ENCODE data around the gene FOXP1. TPM values are rescaled to one million over a fixed set of nuclear protein-coding genes. Genes with fewer than 3 reads are reported as not detected.

The FOXP1 gene
- total and polyA plus RNA-seq, 8 donors = 12.3 to 215 (median 117) TPM

- DNase-seq = no peak
- no peaks in the 10 kb centered on the region for H3K9me3 ChIP-seq
- H3K4me3 ChIP-seq = no peak overlapping the region
- TF ChIP-seq POLR2AphosphoS5 (IDR thresholded peaks at IDR 0.05) (no peak), EP300 (IDR thresholded peaks at IDR 0.05) (no peak), CTCF (IDR thresholded peaks at IDR 0.05) (no peak), POLR2A (IDR thresholded peaks at IDR 0.05) (no peak)
- peaks cover 10 to 58% (median 36%) of the 10 kb centered on the region in 4 donors for H3K4me1 ChIP-seq
- no peaks in the 10 kb centered on the region for H3K27me3 ChIP-seq
- WGBS, 5 donors = 64 to 76% (median 72%) methylated on average over 3 of the region's 3 CpGs
- intact Hi-C loops (cut with DNase I; ENCODE audit: low total_unique reads) = no loop called here
- no peaks in the 10 kb centered on the region for H3K36me3 ChIP-seq
- no peak overlapping the region for H3K27ac ChIP-seq
Observed at GRCh38 chr3:71090207-71090606, 493.3 kb downstream of the FOXP1 start.

GRCh38 chr3:71089271-71089847, 494.2 kb downstream of the FOXP1 start:
- H3K9me3 ChIP-seq = no peaks in the 10 kb centered on the region
- H3K27ac ChIP-seq = no peak overlapping the region
- H3K36me3 ChIP-seq = no peaks in the 10 kb centered on the region
- H3K4me3 ChIP-seq = no peak overlapping the region
- intact Hi-C loops (cut with DNase I; ENCODE audit: low total_unique reads) = no loop called here
- TF ChIP-seq EP300 (IDR thresholded peaks at IDR 0.05) = no peak
- TF ChIP-seq CTCF (IDR thresholded peaks at IDR 0.05) = no peak
- TF ChIP-seq POLR2AphosphoS5 (IDR thresholded peaks at IDR 0.05) = no peak
- no peak for TF ChIP-seq POLR2A (IDR thresholded peaks at IDR 0.05)
- WGBS, 5 donors = 83 to 99% (median 95%) methylated on average over 2 to 3 of the region's 3 CpGs
- no peaks in the 10 kb centered on the region for H3K27me3 ChIP-seq
- H3K4me1 ChIP-seq = peaks cover 10 to 63% (median 34%) of the 10 kb centered on the region in 4 donors
- no peak for DNase-seq

GRCh38 chr3:71088742-71089141, 494.8 kb downstream of the FOXP1 start:
- intact Hi-C loops (cut with DNase I; ENCODE audit: low total_unique reads) = no loop called here
- H3K4me1 ChIP-seq = peaks cover 10 to 65% (median 34%) of the 10 kb centered on the region in 4 donors
- no peaks in the 10 kb centered on the region for H3K27me3 ChIP-seq
- 80 to 92% (median 87%) methylated on average over 4 of the region's 4 CpGs for WGBS, 5 donors
- no peak overlapping the region for H3K27ac ChIP-seq
- TF ChIP-seq EP300 (IDR thresholded peaks at IDR 0.05) = no peak
- TF ChIP-seq POLR2AphosphoS5 (IDR thresholded peaks at IDR 0.05) = no peak
- no peak for TF ChIP-seq CTCF (IDR thresholded peaks at IDR 0.05)
- no peak for TF ChIP-seq POLR2A (IDR thresholded peaks at IDR 0.05)
- no peaks in the 10 kb centered on the region for H3K36me3 ChIP-seq
- H3K4me3 ChIP-seq = no peak overlapping the region
- no peaks in the 10 kb centered on the region for H3K9me3 ChIP-seq
- no peak for DNase-seq

- H3K36me3 ChIP-seq = no peaks in the 10 kb centered on the region
- H3K4me3 ChIP-seq = no peak overlapping the region
- intact Hi-C loops (cut with DNase I; ENCODE audit: low total_unique reads) = no loop called here
- peaks cover 10 to 67% (median 37%) of the 10 kb centered on the region in 4 donors for H3K4me1 ChIP-seq
- H3K9me3 ChIP-seq = no peaks in the 10 kb centered on the region
- DNase-seq = no peak
- 78 to 85% (median 81%) methylated on average over 8 of the region's 8 CpGs for WGBS, 5 donors
- H3K27me3 ChIP-seq = no peaks in the 10 kb centered on the region
- no peak for TF ChIP-seq CTCF (IDR thresholded peaks at IDR 0.05)
- TF ChIP-seq POLR2A (IDR thresholded peaks at IDR 0.05) = no peak
- no peak for TF ChIP-seq EP300 (IDR thresholded peaks at IDR 0.05)
- no peak for TF ChIP-seq POLR2AphosphoS5 (IDR thresholded peaks at IDR 0.05)
- H3K27ac ChIP-seq = no peak overlapping the region
Observed at GRCh38 chr3:71088019-71088708, 495.4 kb downstream of the FOXP1 start.
